SK-MEL-5 (cell line): ENCODE results near the gene GJB6. TPM values are rescaled to one million over a fixed set of nuclear protein-coding genes. Genes with fewer than 3 reads are reported as not detected.

Experiments used
- DNase-seq: peaks from one replicate; pipeline ENCODE4 v3.0.0-alpha.2; 2016; ENCODE audit warnings: low read depth, low spot score
- in situ Hi-C: cut with HindIII; loops from 2 replicates; pipeline ENCODE4 v1.10.0; 2016; ENCODE audit warnings: low sequenced_read_pairs, high pct_unique_total_duplicates, low pct_unique_long_range_greater_than_20kb
- total RNA-seq: library from RNA; depleted of rRNA; stranded (reverse); fragments of >200 nt; shearing (Covaris generic); gene quantifications from 2 replicates; pipeline ENCODE4 v1.2.3, GENCODE V29; 2014; rRNA removed

GJB6 gene
- total RNA-seq, 1 experiment from 2014 or later, result not detected

- in situ Hi-C loops, result loop anchor here (25.0 kb wide), 1 partner anchor 237 kb away; no protein-coding TSS in a partner anchor
- peak; percentile 76 for DNase-seq
Observed at GRCh38 chr13:20174656-20175405, 57.3 kb downstream of the GJB6 start.

- no peak for DNase-seq
- in situ Hi-C loops, result no loop called here
Observed at GRCh38 chr13:20173116-20173746, 58.9 kb downstream of the GJB6 start.

Other genes with a start within 250 kb of the GJB6 start
- gene GJA3, start 71.3 kb downstream of the GJB6 start, total RNA-seq, result 16.0 and 16.2 TPM in 2 replicates
- gene GJB2, start 39.4 kb downstream of the GJB6 start, total RNA-seq, result not detected in 2 replicates